B cell (primary cell): ENCODE measurements around the gene DNAJC15. TPM values are rescaled to one million over a fixed set of nuclear protein-coding genes. Genes with fewer than 3 reads are reported as not detected.
A peak's percentile ranks its signal among the peaks of the same experiment; 100 is the strongest.

ENCODE experiments used
- ATAC-seq: fragments of 200-7000 bp; cut with Tn5 transposase; one replicate; pipeline ENCODE4 v1.10.0; 2021; ENCODE audit warnings: low read depth, mild to moderate bottlenecking, moderate number of reproducible peaks, moderate library complexity
- CTCF ChIA-PET: fragments of 350-600 bp; sonication (Branson Sonifier 250); formaldehyde crosslinking; loops from one replicate; lab custom pipeline; 2021; ENCODE audit warnings: antibody characterized with exemption, inconsistent platforms; lab: Charles Lee
- POLR2A ChIA-PET: fragments of 350-600 bp; sonication (Branson Sonifier 250); formaldehyde crosslinking; loops from one replicate; lab custom pipeline; 2021; ENCODE audit warnings: antibody characterized with exemption; lab: Charles Lee
- DNase-seq: peaks from one replicate; pipeline ENCODE4 v3.0.0; 2013
- H2AFZ ChIP-seq: 2 replicates; pipeline ENCODE4 v1.6.1; 2012; ENCODE audit warnings: mild to moderate bottlenecking, low read depth, low read length; ENCODE audit not compliant: insufficient read depth, poor library complexity, severe bottlenecking
- H3K27ac ChIP-seq, 2 donors: 1 replicate in 1 of 2; 2 replicates in 1 of 2; pipeline ENCODE4 v1.5.1; 2012 to 2013; ENCODE audit warnings: low read length in 2 of 2, mild to moderate bottlenecking in 2 of 2, moderate library complexity in 1 of 2
- H3K27me3 ChIP-seq, 4 experiments: fragments of 200-600 bp in 1 of 4; sonication (generic) in 1 of 4; replicated peaks in 1 of 4; 1 replicate in 2 of 4; 2 replicates in 2 of 4; pipeline versions ENCODE4 v1.6.1 to v1.7.0; 2013 to 2016; ENCODE audit warnings: low read length in 3 of 4, mild to moderate bottlenecking in 2 of 4, mixed read lengths in 1 of 4, moderate library complexity in 1 of 4; ENCODE audit not compliant: insufficient read depth in 4 of 4, control insufficient read depth in 3 of 4; ENCODE audit errors: control extremely low read depth in 1 of 4
- H3K36me3 ChIP-seq, 2 experiments: replicated peaks in 1 of 2; 1 replicate in 1 of 2; 2 replicates in 1 of 2; pipeline versions ENCODE4 v1.6.1 to v1.7.1; 2013; ENCODE audit warnings: low read length in 1 of 2; ENCODE audit not compliant: insufficient read depth in 2 of 2, control insufficient read depth in 1 of 2; ENCODE audit errors: control extremely low read depth in 1 of 2, extremely low read depth in 1 of 2
- H3K4me1 ChIP-seq, 2 donors: fragments of 200-600 bp in 1 of 2; sonication (generic) in 1 of 2; 1 replicate in 1 of 2; 2 replicates in 1 of 2; pipeline versions ENCODE4 v1.5.1 to v1.6.1; 2013 to 2017; ENCODE audit warnings: low read length in 2 of 2; ENCODE audit not compliant: control insufficient read depth in 2 of 2, insufficient read depth in 2 of 2
- H3K4me2 ChIP-seq: replicated peaks from 2 replicates; pipeline ENCODE3; 2012; ENCODE audit warnings: mild to moderate bottlenecking, low read depth, low read length; ENCODE audit not compliant: poor library complexity, severe bottlenecking
- H3K4me3 ChIP-seq, 5 experiments: fragments of 200-600 bp in 1 of 5; sonication (generic) in 1 of 5; 1 replicate in 3 of 5; 2 replicates in 2 of 5; pipeline versions ENCODE4 v1.5.1 to v1.7.0; 2011 to 2016; ENCODE audit warnings: low read length in 4 of 5, mild to moderate bottlenecking in 4 of 5, low read depth in 2 of 5, control low read depth in 1 of 5, moderate library complexity in 1 of 5; ENCODE audit not compliant: insufficient read depth in 1 of 5; ENCODE audit errors: control extremely low read depth in 1 of 5, extremely low read depth in 1 of 5
- H3K79me2 ChIP-seq: fragments of 200-600 bp; sonication (generic); one replicate; pipeline ENCODE4 v1.6.0; 2016; ENCODE audit warnings: low read length; ENCODE audit not compliant: control insufficient read depth, insufficient read depth
- H3K9ac ChIP-seq: fragments of 200-600 bp; sonication (generic); 2 replicates; pipeline ENCODE4 v1.6.1; 2017; ENCODE audit warnings: mild to moderate bottlenecking, low read length, moderate library complexity
- H3K9me3 ChIP-seq, 3 donors: one replicate each; pipeline versions ENCODE4 v1.6.1 to v1.7.1; 2013; ENCODE audit warnings: low read length in 2 of 3; ENCODE audit not compliant: control insufficient read depth in 2 of 3, insufficient read depth in 1 of 3; ENCODE audit errors: control extremely low read depth in 1 of 3
- H4K20me1 ChIP-seq: 2 replicates; pipeline ENCODE4 v1.6.0; 2012; ENCODE audit warnings: mild to moderate bottlenecking, low read length; ENCODE audit not compliant: insufficient read depth, control insufficient read depth, poor library complexity, severe bottlenecking
- H3K27ac Mint-ChIP-seq: one replicate; pipeline ENCODE4 v1.8.0; 2021; ENCODE audit warnings: mixed read lengths
- H3K27me3 Mint-ChIP-seq: one replicate; pipeline ENCODE4 v1.8.0; 2021; ENCODE audit warnings: mixed read lengths
- H3K4me1 Mint-ChIP-seq: one replicate; pipeline ENCODE4 v1.8.0; 2021; ENCODE audit warnings: mixed read lengths
- H3K4me3 Mint-ChIP-seq: one replicate; pipeline ENCODE4 v1.8.0; 2021; ENCODE audit warnings: mixed read lengths
- H3K9me3 Mint-ChIP-seq: one replicate; pipeline ENCODE4 v1.8.0; 2022; ENCODE audit warnings: mixed read lengths; ENCODE audit not compliant: insufficient read depth
- CTCF ChIP-seq: fragments of 200-600 bp; IDR thresholded peaks from one replicate; pipeline ENCODE4 v1.8.0; 2022; ENCODE audit warnings: antibody characterized with exemption, mild to moderate bottlenecking
- EZH2 ChIP-seq: IDR thresholded peaks from 2 replicates; pipeline ENCODE4 v1.6.1; 2012; ENCODE audit warnings: borderline replicate concordance, low read depth, mild to moderate bottlenecking, moderate library complexity, low read length; ENCODE audit not compliant: insufficient read depth, poor library complexity, severe bottlenecking
- WGBS: methylation state at CpG from one replicate; pipeline ENCODE4 v1.1.5; 2013; ENCODE audit warnings: missing lambda C conversion rate; ENCODE audit not compliant: insufficient coverage; 5-methylcytosine and 5-hydroxymethylcytosine counted together
- intact Hi-C: fragments of 100-400 bp; cut with micrococcal nuclease; formaldehyde crosslinking; loops from one replicate; pipeline ENCODE4 v1.10.0; 2022
- polyA plus RNA-seq: library from polyadenylated mRNA; depleted of rRNA; stranded (reverse); fragments of >200 nt; gene quantifications from 2 replicates; pipeline ENCODE4 v1.2.3, GENCODE V29; 2012
- total RNA-seq, 2 donors: library from RNA; stranded (reverse); fragments of 120-200 nt in 1 of 2; gene quantifications; 1 replicate in 1 of 2; 2 replicates in 1 of 2; pipeline versions ENCODE4 v1.2.3 to v1.2.4, GENCODE V29; 2013 to 2022

DNAJC15 gene
- total and polyA plus RNA-seq, 2 donors (not counting 1 experiment from before 2014, with no cell fraction given), result 11.5 to 15.2 TPM

- Histone ChIP-seq H3K4me2 (peak overlapping the region; percentile 43), H3K4me1 (peaks cover 38 to 46% of the 10 kb centered on the region in 2 donors), H3K27me3 (no peaks in the 10 kb centered on the region), H3K9me3 (no peaks in the 10 kb centered on the region), H2AFZ (peak overlapping the region; percentile 32), H3K36me3 (peaks cover 1 to 11% of the 10 kb centered on the region in 2 experiments), H3K27ac (peak overlapping the region in 1 of 2 donors; percentile 44), H3K9ac (no peak overlapping the region), H4K20me1 (peaks cover 1% of the 10 kb centered on the region), H3K79me2 (peaks cover 94% of the 10 kb centered on the region), H3K4me3 (no peak overlapping the region)
- Mint-ChIP-seq H3K9me3 (no peaks in the 10 kb centered on the region), H3K4me1 (peaks cover 42% of the 10 kb centered on the region), H3K4me3 (peak overlapping the region; percentile 47), H3K27ac (peak overlapping the region; percentile 70), H3K27me3 (no peaks in the 10 kb centered on the region)
- POLR2A ChIA-PET, result interaction anchor here (0.8 to 1.8 kb wide), 2 partner anchors 65 to 67 kb away, joined by 3 to 4 read pairs; partner anchors contain the start of gene EPSTI1
- 22% methylated on average over 1 of the region's 3 CpGs for WGBS
- TF ChIP-seq CTCF, result no peak
- TF ChIP-seq EZH2, result no peak
- no peak for ATAC-seq
- no peak for DNase-seq
- intact Hi-C loops, result no loop called here
- CTCF ChIA-PET, result interaction anchor here (0.6 to 2.0 kb wide), 11 partner anchors 9 to 89 kb away, joined by 3 to 9 read pairs (median 4); no protein-coding TSS in a partner anchor
Observed at GRCh38 chr13:43057653-43058317, 34.4 kb downstream of the DNAJC15 start.

DNA sequence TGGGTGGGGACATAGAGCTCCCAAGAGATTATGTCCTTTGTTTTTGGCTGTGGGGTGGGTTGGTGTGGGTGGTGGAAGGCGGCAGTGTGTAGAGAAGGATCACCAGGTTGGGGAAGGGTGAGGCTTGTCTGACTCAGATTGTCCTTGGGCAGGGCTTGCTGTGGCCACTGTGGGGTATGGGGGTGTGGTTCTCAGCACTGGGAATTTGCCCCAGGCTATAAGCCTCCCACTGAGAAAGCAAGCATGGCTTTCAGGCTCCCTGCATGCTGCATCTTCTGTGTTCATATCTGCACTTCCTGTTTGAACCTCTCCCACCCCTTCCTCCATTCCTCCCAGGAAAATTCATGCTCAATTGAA, 34.9 kb downstream of the DNAJC15 start:
- TF ChIP-seq EZH2 (no peak), CTCF (no peak)
- CTCF ChIA-PET, result interaction anchor here (0.7 to 1.9 kb wide), 6 partner anchors 10 to 89 kb away, joined by 3 to 9 read pairs (median 3); no protein-coding TSS in a partner anchor
- Histone ChIP-seq H3K4me3 (no peak overlapping the region), H3K27ac (peak overlapping the region in 1 of 2 donors; percentile 44), H3K27me3 (no peaks in the 10 kb centered on the region), H2AFZ (peak overlapping the region; percentile 4), H3K36me3 (peaks cover 1 to 11% of the 10 kb centered on the region in 2 experiments), H3K9me3 (no peaks in the 10 kb centered on the region), H3K9ac (no peak overlapping the region), H4K20me1 (peaks cover 6% of the 10 kb centered on the region), H3K79me2 (peaks cover 93% of the 10 kb centered on the region), H3K4me1 (peaks cover 38 to 46% of the 10 kb centered on the region in 2 donors), H3K4me2 (peak overlapping the region; percentile 43)
- intact Hi-C loops, result no loop called here
- POLR2A ChIA-PET, result interaction anchor here (0.8 to 1.8 kb wide), 2 partner anchors 66 to 67 kb away, joined by 3 to 4 read pairs; partner anchors contain the start of gene EPSTI1
- Mint-ChIP-seq H3K4me1 (peaks cover 42% of the 10 kb centered on the region), H3K27me3 (no peaks in the 10 kb centered on the region), H3K9me3 (no peaks in the 10 kb centered on the region), H3K4me3 (peak overlapping the region; percentile 47), H3K27ac (peak overlapping the region; percentile 70)
- ATAC-seq (no peak), DNase-seq (no peak)
- 56% methylated on average over 1 of the region's 1 CpG for WGBS
